HFFc6 (cell line): ENCODE measurements around the gene CDC42BPA. TPM values are rescaled to one million over a fixed set of nuclear protein-coding genes. Genes with fewer than 3 reads are reported as not detected.

Source experiments
- DNase-seq: peaks from one replicate; pipeline ENCODE4 v3.0.0-alpha.2; 2018
- H3K27ac Mint-ChIP-seq: 2 replicates; pipeline ENCODE4 v1.8.0; 2020; ENCODE audit warnings: mild to moderate bottlenecking, mixed read lengths
- H3K27me3 Mint-ChIP-seq: 2 replicates; pipeline ENCODE4 v1.8.0; 2021; ENCODE audit warnings: mild to moderate bottlenecking, moderate library complexity, mixed read lengths; ENCODE audit not compliant: insufficient read depth
- H3K36me3 Mint-ChIP-seq: 2 replicates; pipeline ENCODE4 v1.8.0; 2021; ENCODE audit warnings: low read depth, mixed read lengths
- H3K4me1 Mint-ChIP-seq: 2 replicates; pipeline ENCODE4 v1.8.0; 2020; ENCODE audit warnings: low read depth, mixed read lengths
- H3K4me3 Mint-ChIP-seq: 2 replicates; pipeline ENCODE4 v1.8.0; 2020; ENCODE audit warnings: mild to moderate bottlenecking, moderate library complexity, mixed read lengths
- H3K9me3 Mint-ChIP-seq: 2 replicates; pipeline ENCODE4 v1.8.0; 2020; ENCODE audit warnings: mild to moderate bottlenecking, mixed read lengths
- CTCF ChIP-seq: fragments of 200-600 bp; sonication (generic); IDR thresholded peaks from 2 replicates; pipeline ENCODE4 v1.5.0; 2021; ENCODE audit warnings: antibody characterized with exemption, mild to moderate bottlenecking
- total RNA-seq, 6 experiments: library from RNA; stranded (reverse); fragmentation: NEBNext Ultra II Directional; extraction: Animal tissue kit (Norgen Biotek cat#: 25700); gene quantifications; 2 replicates in 1 of 6; 3 replicates in 5 of 6; pipeline ENCODE4 v1.2.3, GENCODE V29; 2021

CDC42BPA gene
- total RNA-seq, 6 experiments from 2014 or later: 32.8 to 37.8 (median 35.8) TPM

- H3K9me3 Mint-ChIP-seq: no peaks in the 10 kb centered on the region
- no peak for TF ChIP-seq CTCF
- H3K4me1 Mint-ChIP-seq: no peaks in the 10 kb centered on the region; the same call in 1 of the 2 replicates
- H3K4me3 Mint-ChIP-seq: no peak overlapping the region
- H3K27ac Mint-ChIP-seq: no peak overlapping the region
- no peaks in the 10 kb centered on the region; the same call in 1 of the 2 replicates for H3K27me3 Mint-ChIP-seq
- DNase-seq: no peak
- H3K36me3 Mint-ChIP-seq: no peaks in the 10 kb centered on the region
Observed at GRCh38 chr1:227363825-227364224, 45.5 kb upstream of the CDC42BPA start.

- DNase-seq: peak; percentile 28
Observed at GRCh38 chr1:227362039-227362438, 43.7 kb upstream of the CDC42BPA start.

GRCh38 chr1:227357927-227358302 lies 39.6 kb upstream of the CDC42BPA start:
- no peaks in the 10 kb centered on the region for H3K9me3 Mint-ChIP-seq
- no peaks in the 10 kb centered on the region for H3K36me3 Mint-ChIP-seq
- peaks cover 31% of the 10 kb centered on the region for H3K4me1 Mint-ChIP-seq
- no peak for DNase-seq
- peak overlapping the region; percentile 76 for H3K27ac Mint-ChIP-seq
- no peak for TF ChIP-seq CTCF
- peak overlapping the region; percentile 25; the same call in 1 of the 2 replicates for H3K4me3 Mint-ChIP-seq
- H3K27me3 Mint-ChIP-seq: peaks cover 2% of the 10 kb centered on the region

More at GRCh38 chr1:227362039-227362438, 43.7 kb upstream of the CDC42BPA start:
- Mint-ChIP-seq H3K4me1 (peaks cover 14% of the 10 kb centered on the region), H3K9me3 (no peaks in the 10 kb centered on the region), H3K27me3 (no peaks in the 10 kb centered on the region; the same call in 1 of the 2 replicates), H3K4me3 (no peak overlapping the region), H3K27ac (no peak overlapping the region), H3K36me3 (no peaks in the 10 kb centered on the region)
- TF ChIP-seq CTCF: no peak

GRCh38 chr1:227357171-227357926 lies 39.1 kb upstream of the CDC42BPA start:
- no peaks in the 10 kb centered on the region for H3K36me3 Mint-ChIP-seq
- H3K27me3 Mint-ChIP-seq: peaks cover 2% of the 10 kb centered on the region
- peak overlapping the region; percentile 76 for H3K27ac Mint-ChIP-seq
- H3K9me3 Mint-ChIP-seq: no peaks in the 10 kb centered on the region
- peak; percentile 86 for DNase-seq
- H3K4me1 Mint-ChIP-seq: peaks cover 35% of the 10 kb centered on the region
- H3K4me3 Mint-ChIP-seq: peak overlapping the region; percentile 25
- no peak for TF ChIP-seq CTCF

GRCh38 chr1:227356620-227357146 lies 38.4 kb upstream of the CDC42BPA start:
- H3K4me3 Mint-ChIP-seq: peak overlapping the region; percentile 25
- H3K36me3 Mint-ChIP-seq: no peaks in the 10 kb centered on the region
- H3K9me3 Mint-ChIP-seq: no peaks in the 10 kb centered on the region
- DNase-seq: no peak
- peak overlapping the region; percentile 76 for H3K27ac Mint-ChIP-seq
- no peak for TF ChIP-seq CTCF
- H3K4me1 Mint-ChIP-seq: peaks cover 37% of the 10 kb centered on the region
- peaks cover 2% of the 10 kb centered on the region for H3K27me3 Mint-ChIP-seq
